HG03432 (cell line): ENCODE results near the gene PIAS1.
A peak's percentile ranks its signal among the peaks of the same experiment; 100 is the strongest.
"Not testable (repeated sequence)": the region's sequence is repeated elsewhere in the genome, so short reads cannot be mapped to it uniquely, and the experiment has no call there.

ENCODE experiments used
- ATAC-seq: cut with Tn5 transposase; IDR thresholded peaks from one replicate; pipeline ENCODE4 v1.9.1; 2021; ENCODE audit warnings: mild to moderate bottlenecking, moderate library complexity; ENCODE audit not compliant: unreplicated experiment

Gene PIAS1

DNA sequence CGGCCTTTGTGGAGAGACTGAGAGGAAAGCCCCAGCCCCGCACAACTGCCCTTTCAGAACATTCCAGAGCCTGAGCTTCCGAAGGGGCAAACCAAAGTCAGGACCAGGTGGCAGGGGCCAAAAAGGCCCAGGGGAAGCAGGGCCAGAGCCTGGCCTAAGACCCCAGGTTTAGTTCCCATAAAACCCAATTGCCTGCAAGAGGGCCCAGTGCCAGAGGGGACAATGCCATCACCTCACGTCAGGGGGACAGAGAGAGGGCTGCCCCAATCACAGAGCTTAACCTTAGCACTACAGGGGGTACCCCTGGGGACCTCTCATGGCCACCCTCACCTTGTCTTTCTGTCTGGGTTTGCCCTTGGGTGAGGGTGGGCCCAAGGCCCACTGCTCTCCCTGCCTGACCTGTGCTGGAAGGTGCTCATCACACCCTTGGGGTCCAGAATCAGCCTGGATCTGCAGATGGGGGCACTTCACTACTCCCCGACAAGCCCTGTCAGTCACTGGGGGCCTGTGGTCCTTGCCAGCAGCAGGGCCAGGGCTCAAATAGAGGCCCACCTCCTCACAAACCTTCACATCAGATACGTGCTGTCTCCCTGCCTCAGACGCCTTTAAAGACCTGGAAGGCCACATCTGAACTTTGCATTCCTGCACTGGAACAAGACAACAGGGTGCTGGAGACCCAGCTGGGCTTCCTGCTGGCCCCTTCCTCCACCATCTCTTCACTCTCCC lies 147.2 kb downstream of the PIAS1 start:
- no peak for ATAC-seq

DNA sequence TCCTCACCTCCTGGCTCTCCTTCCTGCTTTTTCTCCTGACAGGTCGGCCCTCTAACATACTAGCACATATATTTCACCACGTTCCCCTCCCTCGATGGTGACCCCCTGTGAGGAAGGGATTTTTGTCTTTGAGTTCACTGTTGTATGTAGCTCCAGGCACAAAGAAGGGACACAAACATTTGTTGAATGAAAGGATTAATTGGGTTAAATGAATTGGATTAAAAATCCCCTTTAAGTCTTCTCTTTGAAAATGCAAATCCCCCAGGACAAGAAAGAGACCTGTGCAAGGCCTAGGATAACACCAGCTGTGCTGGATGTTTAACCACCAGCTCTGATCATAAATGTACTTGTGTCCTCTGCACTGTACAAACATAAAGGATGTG lies 147.8 kb downstream of the PIAS1 start:
- no peak for ATAC-seq

DNA sequence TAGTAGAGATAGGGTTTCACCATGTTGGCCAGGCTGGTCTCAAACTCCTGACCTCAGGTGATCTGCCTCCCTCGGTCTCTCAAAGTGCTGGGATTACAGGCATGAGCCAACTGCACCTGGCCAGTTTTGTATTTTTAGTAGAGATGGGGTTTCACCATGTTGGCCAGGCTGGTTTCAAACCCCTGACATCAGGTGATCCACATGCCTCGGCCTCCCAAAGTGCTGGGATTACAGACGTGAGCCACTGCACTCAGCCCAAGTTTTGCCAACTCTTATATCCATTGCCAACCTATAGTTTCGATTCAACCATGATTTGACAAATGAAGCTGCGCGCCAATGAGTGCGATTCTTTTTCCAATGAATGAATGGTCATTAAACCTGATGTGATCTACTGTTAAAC lies 148.9 kb downstream of the PIAS1 start:
- not testable (repeated sequence) for ATAC-seq

DNA sequence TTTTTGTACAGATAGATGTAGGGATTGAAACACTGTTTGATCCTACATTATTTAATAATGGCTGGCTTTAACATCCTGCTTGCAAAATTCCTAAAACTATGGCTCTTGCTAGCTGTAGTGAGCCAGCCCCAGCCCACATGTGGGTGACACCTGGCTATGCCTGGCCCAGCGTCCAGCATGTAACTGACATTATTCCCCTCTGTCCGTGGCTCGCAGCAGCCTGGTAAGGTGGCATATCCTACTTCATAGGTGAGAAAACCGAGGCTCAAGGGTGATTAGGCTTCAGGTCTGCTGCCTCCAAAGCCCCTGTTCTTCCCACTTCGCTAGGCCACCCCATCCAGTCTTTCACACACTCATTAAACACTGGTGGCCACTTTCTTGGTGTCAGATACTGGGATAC lies 149.4 kb downstream of the PIAS1 start:
- ATAC-seq = no peak

DNA sequence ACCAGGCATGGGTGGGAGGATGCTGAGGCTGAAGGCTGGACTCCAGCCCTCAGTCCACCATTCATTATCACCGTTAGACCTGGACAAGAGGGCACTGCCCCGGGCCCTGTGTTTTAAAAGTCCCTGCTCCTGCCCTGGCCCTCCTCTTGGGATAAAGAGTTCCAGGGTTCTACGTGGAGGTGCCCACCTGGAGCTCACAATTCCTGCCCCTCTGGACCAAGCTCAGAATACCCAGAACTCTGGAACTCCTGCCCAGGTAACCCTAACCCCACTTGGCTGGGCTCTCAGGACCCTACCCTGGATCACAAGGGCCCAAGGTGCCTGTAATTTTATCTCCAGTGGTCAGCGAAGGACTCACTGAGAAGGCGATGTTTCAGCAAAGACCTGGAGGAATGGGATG lies 149.8 kb downstream of the PIAS1 start:
- ATAC-seq = no peak

DNA sequence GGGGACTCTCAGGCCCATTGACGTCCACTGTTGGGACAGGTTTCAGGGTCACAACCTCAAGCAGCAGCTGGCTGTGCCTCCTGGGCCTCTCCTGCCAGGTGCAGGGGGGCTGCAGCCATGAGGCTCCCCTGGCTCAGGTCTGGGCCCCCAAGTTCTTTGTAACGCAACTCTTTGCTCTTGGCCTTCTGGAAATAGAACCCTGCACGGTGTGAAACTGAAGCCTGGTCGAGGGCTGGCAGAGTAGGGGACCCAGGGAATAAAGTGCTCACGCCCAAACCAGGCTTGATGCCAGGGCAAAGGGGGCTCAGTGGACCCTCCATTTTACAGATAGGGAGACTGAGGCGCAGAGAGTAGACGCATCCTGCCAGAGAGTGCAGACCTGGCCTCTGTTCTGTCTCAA lies 150.2 kb downstream of the PIAS1 start:
- no peak for ATAC-seq

DNA sequence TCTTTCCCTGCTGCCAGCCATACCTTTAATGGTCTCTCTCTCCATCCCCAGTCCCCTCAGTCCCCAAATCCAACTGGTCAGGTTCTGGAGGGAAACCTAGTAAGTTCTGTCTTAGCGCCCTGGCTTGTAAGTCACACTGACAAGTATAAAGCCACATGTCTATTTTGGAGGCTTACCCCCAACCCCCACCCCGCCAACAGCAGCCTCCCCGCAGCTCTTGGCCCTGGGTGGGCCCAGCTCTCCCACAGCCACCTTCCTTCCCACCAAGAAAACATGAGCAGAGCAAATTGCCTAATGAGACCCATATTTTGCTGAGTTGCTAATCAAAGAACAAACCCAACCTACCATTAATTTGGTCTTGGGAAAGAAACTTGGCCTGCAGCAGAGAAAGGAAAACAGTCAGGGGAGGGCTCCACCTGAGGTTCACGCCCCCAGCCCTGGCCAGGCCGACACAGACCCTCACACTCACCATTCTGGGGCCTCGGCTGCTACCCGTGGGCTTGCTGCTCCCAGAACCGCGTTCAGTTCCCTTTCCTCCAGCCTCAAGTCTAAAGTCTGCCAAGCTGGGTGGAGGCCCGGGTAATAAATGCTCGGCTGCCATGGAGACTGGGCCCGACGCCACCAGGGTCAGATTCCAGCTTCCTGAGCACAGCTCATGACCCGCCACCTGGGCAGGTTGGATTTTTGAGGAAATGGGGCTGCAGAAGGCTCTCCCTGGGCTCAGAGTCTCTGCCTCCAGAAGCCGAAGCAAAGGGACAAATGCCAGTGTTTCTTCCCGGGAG lies 150.9 kb downstream of the PIAS1 start, which contains the start of gene CALML4:
Gene CALML4 (minus strand): TSS at position 557 of the 782 bp plus-strand sequence. CDS start 85 bp downstream, at position 472.
- no peak for ATAC-seq

DNA sequence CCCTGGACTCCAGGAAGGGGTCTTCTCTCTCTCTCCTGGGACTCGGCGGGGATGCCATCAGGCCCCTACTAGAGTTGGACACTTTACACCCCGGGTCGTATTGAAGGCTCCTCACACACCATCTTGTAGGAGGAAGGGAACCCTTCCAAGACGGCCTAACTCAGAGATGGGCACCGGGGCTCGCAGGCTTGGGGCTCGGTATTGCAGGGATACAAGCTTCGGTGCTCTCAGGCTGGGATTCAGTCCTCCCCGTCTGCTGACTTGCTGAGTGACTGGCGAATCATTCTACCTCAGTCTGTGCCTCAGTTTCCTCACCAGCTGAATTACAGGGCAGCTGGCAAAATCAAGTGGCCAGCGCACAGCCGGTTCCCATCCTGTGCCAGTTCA lies 151.4 kb downstream of the PIAS1 start:
- no peak for ATAC-seq

DNA sequence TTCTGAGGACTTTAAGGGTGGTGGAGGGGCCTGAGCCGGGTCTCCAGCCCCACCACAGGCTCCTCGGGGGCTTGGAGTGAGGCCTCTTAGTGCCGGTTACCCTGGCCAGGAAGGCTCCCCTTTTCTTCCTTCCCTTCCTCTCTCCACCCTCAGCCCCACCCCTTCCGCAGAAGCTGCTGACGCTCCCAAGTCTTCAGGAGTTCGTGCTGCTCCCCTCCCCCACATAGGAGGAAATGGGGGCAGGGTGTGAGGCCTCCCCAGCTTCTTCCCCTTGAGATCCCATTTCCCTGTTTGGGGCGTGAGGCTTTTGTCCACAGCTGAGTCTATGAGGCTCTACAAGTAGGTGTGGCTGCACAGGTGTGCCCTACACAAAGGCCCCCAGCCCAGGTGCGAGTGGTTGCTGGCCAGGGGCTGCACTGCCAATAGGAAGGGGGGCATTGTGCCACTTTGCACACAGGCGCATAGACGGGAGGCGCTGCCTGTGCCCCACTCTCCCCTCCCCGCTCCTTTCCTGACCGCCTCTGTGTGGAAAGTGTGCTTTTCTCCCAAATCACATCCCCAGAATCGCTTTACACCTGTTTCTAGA lies 151.9 kb downstream of the PIAS1 start:
- no peak for ATAC-seq

DNA sequence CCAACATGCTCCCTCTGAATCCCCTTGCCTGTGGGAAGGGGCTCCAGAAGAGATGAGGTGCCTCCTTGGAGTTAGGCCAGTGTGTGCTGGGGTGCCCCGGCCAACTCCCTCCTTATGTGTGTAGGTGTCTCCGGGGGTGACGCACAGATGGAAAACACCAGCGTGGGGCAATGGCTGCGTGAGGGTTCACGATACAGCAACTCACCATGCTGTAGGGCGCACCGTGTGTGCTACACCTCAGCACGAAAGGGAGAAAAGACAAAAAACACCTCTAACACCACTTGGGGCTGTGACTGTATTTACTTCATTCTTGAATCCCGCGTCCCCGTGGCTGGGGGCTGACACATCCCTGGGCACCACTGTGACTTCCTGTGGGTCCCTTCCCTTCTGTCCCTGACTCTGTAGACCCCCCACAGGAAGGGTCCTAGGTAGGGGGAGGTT lies 152.6 kb downstream of the PIAS1 start:
- ATAC-seq = no peak

DNA sequence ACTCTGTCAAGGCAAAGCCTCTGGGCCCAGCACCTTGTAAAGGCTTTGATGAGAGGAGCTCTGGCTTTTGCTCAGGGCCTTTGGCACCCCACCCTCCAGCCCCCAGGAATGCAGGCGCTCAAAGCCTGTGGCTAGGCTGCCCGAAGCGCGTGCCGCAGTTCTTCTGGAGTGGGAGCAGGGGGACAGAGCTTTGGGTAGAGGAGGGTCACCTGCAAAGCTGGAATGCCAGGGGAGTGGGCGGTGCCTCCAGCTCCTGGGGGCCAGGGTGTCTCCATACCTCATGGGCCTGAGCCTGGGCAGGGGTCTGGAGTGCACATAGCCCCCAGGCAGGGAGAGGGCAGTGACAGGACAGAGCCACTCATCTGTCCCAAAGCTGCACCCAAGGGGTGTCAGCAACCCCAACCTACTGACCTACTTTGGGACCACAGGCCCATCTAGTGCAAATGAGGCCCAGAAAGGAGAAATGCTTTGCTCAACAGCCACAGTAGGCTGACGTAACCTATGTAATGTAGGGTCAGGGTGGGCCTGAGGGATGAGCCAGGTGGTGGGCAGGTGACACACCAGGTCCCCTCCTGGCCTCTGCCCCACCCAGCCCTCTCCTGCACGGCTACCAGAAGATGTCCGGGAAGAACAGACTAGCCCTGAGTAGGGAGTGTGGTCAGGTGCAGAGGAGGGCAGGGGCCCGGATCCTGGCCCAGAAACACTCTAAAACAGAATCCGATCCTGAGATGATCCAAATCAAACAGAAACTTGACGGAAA lies 153.2 kb downstream of the PIAS1 start:
- no peak for ATAC-seq

DNA sequence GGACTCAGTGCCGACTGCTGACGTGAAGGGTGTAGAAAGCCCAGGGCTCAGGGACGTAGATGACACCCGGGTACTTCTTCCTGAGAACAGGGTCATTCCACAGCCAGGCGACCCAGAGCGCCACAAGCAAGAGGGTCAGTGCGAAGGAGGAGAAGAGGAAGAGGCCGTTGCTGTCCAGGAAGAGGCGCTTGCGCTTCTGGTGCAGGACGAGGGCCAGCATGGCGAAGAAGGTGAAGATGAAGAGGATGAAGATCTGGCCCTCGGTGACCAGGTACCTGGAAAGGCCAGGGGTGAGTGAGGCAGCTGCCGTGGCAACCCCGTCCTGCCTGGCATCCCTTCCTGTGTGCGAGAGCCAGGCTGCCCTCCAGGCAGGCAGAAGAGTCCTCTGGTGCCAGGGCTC lies 154.0 kb downstream of the PIAS1 start:
- no peak for ATAC-seq

DNA sequence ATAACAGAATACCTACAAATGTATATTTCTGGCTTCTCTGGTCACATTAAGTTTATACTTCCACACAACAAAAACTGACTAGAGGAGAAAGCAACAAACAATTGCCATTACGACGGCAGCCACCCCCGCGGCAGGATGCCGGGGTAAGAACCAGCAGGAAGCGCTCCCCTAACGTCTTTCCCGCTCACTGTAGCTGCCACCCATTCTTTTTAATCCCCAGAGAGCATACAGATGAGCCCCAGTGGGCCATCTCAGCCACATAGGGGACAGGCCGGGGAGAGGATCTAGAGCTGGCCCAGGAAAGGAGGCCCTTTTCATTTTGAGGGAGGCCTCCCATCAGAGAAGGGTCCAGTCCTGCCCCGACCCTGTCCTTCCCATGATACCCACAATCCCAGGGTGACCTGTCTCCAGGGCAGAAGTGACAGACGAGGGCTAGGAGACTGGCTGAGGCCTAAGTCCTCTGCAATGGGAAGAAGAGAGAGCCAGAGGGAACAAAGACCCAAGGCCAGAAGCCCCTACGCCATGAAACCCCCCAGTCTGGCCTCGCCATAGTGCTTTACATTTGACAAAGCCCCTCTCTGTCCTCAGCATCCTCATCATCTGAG lies 154.6 kb downstream of the PIAS1 start:
- no peak for ATAC-seq

DNA sequence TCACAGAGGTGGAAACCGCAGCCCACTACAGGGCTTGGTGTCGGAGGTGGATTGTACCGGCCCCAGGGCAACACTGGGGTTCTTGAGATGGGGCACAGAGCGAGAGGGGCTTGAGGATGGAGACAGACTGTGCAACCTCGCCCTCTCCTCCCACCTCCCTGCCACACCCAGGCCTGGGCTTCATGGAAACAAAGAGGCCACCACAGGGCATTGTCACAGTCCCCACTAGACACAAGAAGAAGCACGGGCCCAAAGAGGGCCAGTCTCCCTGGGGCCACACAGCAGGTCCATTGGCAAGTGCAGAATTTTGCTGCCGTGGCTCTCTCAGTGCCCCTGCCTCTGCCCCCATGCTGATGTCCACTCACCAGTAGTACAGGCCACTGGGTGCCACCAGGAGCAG lies 155.2 kb downstream of the PIAS1 start:
- ATAC-seq = no peak

DNA sequence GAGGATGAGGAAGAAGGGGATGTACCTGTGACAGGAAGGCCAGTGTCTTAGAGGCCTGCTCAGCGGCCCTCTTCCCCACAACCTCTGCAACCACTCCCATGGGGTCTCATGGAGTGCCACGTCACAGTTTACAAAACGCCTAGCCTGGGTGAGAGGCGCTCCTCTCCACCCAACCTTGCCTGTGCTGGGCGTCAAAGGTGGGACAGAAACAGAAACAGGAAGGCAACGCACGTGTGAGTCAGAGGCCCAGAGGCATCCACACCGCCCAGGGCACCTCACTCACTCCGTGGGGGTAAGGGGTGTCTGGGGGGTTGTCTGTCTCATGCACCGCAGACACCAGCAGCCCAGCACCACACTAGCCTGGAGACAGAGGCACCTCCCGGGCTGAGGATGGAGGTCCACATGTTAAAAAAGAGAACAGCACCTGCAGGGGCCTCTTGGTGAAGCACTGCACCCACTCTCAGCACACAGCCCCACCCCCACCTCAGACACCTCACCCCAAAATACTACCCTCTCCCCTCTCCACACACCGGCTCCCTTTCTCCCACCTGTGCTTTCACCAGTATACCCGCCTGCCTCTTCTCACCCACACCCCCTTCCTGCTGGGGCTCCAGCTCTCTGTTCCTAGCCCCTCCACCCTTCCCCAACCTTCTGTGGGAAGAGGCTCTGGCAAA lies 155.8 kb downstream of the PIAS1 start:
- peak; percentile 55 for ATAC-seq

DNA sequence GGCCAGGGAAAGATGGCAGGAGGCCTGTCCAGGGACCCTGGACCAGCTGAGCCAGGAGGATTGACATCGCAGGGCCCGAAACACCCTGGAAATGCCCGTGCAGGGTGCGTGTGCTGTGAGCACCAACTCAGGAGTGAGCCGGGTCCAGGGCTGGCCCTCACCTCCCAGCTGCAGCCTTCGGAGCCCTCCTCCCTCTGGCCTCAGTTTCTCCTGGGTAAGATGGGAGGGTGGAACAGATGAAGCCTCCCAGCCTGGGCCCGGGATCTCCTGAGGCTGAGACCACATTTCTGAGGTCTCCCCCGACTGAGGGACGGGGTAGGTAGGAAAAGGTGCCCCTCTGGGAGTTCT lies 156.3 kb downstream of the PIAS1 start:
- ATAC-seq = no peak

DNA sequence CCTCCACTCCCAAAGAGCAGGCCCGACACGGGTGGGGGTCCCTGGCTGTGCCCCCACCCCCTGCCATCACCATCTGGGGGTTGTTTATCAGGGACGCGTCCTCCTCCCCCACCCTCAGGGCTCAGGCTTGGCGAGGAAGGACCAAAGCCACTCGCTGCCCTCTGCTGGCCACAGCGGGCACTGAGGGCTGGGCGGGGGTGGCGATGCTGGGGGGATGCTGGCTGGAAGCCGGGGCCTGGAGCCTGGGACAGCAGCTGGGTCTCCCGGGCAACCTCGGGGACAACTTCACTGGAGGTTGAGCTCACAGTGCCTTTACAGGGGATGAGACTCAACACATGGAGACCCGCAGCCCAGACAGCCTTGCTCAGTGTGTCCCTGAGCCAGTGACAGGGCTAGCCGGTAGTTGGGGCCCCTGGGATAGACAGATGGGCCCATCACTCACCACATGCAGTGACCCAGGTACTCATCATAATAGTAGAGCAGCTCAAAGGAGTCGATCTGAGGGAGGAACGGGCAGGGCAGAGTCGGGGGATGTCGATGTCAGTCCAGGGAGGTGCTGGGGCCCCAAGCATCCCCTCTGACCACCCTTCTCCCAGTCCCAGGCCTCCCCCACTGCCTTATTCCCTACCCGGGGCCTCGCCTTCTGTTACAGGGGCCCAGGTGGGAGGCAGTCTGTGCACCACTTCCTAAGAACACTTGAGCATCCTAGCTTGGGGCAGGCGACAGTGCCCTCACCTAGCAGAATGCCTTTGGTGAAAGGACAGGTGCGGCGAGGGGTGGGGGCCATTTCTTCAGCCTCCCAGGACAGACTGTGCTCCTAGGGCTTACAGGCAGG lies 156.9 kb downstream of the PIAS1 start:
- no peak for ATAC-seq

DNA sequence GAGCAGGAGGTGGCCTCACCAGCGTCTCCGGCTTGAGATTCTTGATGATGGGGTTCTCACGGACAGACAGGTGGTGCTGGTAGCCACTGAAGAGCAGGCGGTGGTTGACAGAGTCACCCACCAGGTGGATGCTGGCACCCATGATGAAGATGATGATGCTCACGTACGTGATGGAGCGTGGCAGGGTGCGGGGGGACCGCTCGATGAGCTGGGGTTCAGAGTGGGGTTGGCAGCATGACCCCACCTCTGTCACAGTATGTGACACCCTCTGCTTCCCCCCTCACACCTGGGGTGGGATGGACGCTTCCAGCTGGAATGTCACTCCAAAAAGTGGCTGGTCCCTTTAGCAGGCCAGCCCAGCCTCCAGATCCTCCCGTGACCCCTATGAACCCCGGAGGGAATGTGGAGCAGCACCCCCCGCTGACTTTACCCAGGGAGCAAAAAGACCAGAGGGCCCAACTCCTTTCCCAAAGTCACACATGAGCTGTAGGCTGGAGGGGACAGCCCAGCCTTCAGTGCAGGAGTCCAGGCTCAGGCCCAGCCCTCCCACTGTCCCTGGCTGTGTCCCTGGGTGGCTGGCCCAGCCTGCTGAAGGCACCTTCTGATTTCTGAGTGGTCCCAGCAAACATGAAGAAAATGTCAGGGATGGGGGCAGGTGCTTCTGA lies 157.7 kb downstream of the PIAS1 start:
- no peak for ATAC-seq

DNA sequence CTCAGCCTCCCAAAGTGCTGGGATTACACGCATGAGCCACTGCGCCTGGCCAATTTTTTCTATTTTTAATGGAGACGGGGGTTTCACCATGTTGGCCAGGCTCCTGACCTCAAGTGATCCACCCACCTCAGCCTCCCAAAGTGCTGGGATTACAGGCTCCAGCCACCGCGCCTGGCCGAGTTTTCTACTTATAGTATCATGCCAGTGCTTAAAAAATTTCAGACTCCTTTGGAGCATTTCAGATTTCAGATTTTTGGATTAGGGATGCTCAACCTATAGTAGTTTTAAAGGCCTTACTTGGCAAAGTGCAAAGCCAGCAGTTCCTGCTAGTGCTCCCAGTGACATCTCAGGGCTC lies 159.4 kb downstream of the PIAS1 start:
- not testable (repeated sequence) for ATAC-seq
